ENCODE results near the gene TNFRSF14.
"Not testable (repeated sequence)": the region's sequence is repeated elsewhere in the genome, so short reads cannot be mapped to it uniquely, and the experiment has no call there.

TNFRSF14 gene

DNA sequence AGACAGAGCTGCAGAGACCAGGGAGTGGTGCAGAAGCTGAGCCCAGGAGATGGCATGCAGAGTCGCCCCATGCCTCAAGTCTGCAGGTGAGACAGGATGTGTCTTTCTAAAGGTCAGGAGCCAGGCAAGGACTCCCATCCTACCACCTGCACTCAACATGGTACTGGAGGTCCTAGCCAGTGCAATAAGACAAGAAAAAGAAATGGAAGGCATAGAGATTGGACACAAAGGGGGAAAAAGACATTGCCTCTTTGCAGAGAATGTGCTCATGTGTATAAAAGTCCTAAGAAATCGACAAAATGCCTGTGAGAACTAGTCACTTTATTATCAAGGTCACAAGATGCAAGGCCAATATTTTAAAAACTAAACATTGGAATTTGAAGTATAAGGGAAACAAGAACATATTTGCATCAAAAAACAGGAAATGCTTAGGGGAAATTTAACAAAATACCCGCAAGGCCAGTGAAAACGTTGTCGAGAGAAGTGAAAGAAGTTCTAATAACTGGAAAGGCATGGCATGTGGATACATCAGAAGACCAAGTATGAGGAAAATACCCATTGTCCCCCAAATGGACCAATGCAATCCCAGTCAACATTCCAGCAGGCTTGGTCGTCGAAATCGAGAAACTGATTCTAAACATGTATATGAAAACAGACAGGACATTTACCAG lies 17.2 kb downstream of the TNFRSF14 start:
- Histone ChIP-seq H3K4me3 (ENCODE audit: insufficient read depth, low read length, poor library complexity, severe bottlenecking) (no peak overlapping the region), H3K27me3 (ENCODE audit: low read length) (no peaks in the 10 kb centered on the region), H3K36me3 (ENCODE audit: low read length) (no peaks in the 10 kb centered on the region), H3K79me2 (ENCODE audit: insufficient read depth, low read length) (no peaks in the 10 kb centered on the region), H3K9ac (ENCODE audit: low read length) (no peak overlapping the region), H2AFZ (ENCODE audit: low read depth, low read length, severe bottlenecking) (no peak overlapping the region), H3K4me2 (ENCODE audit: low read depth, low read length, poor library complexity, severe bottlenecking) (no peak overlapping the region), H3K9me3 (ENCODE audit: insufficient read depth, low read length) (no peaks in the 10 kb centered on the region), H4K20me1 (ENCODE audit: low read depth, low read length) (no peaks in the 10 kb centered on the region), H3K9me2 (replicated peaks; ENCODE audit: insufficient read depth, low read length) (no peaks in the 10 kb centered on the region), H3F3A (ENCODE audit: insufficient read depth) (no peaks in the 10 kb centered on the region), H3K27ac (ENCODE audit: low read depth, low read length) (no peak overlapping the region)
- TF ChIP-seq, protein P1, sequence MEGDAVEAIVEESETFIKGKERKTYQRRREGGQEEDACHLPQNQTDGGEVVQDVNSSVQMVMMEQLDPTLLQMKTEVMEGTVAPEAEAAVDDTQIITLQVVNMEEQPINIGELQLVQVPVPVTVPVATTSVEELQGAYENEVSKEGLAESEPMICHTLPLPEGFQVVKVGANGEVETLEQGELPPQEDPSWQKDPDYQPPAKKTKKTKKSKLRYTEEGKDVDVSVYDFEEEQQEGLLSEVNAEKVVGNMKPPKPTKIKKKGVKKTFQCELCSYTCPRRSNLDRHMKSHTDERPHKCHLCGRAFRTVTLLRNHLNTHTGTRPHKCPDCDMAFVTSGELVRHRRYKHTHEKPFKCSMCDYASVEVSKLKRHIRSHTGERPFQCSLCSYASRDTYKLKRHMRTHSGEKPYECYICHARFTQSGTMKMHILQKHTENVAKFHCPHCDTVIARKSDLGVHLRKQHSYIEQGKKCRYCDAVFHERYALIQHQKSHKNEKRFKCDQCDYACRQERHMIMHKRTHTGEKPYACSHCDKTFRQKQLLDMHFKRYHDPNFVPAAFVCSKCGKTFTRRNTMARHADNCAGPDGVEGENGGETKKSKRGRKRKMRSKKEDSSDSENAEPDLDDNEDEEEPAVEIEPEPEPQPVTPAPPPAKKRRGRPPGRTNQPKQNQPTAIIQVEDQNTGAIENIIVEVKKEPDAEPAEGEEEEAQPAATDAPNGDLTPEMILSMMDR (IDR thresholded peaks at IDR 0.05; ENCODE audit: insufficient read depth, low read length, poor library complexity, severe bottlenecking): no peak
- no peak for TF ChIP-seq EZH2phosphoT487 (conservative IDR thresholded peaks at IDR 0.05; ENCODE audit: low read length)

DNA sequence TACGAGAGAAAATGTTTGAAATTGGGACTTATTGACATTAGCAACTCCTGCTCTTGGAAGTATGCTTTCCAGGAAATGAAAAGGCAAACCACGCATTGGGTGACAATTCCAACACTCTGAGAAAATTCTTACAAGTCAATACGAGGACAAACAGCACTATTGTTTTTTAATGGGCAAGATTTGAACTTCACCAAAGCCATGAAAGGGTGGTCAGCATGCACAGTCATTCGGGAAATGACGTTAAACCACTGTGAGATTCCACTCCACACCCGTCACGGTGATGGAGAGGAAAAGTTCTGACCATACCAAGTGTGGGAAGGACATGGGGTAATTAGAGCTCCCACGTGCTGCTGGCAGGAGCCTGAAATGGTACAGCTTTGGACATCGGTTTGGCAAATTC lies 18.2 kb downstream of the TNFRSF14 start:
- no peak for TF ChIP-seq EZH2phosphoT487 (conservative IDR thresholded peaks at IDR 0.05; ENCODE audit: low read length)
- TF ChIP-seq, protein P1 (IDR thresholded peaks at IDR 0.05; ENCODE audit: insufficient read depth, low read length, poor library complexity, severe bottlenecking): no peak
- no peaks in the 10 kb centered on the region for H3K79me2 ChIP-seq (ENCODE audit: insufficient read depth, low read length)
- no peaks in the 10 kb centered on the region for H4K20me1 ChIP-seq (ENCODE audit: low read depth, low read length)
- H3K4me2 ChIP-seq (ENCODE audit: low read depth, low read length, poor library complexity, severe bottlenecking): no peak overlapping the region
- H3K36me3 ChIP-seq (ENCODE audit: low read length): no peaks in the 10 kb centered on the region
- H3K4me3 ChIP-seq (ENCODE audit: insufficient read depth, low read length, poor library complexity, severe bottlenecking): no peak overlapping the region
- no peak overlapping the region for H3K27ac ChIP-seq (ENCODE audit: low read depth, low read length)
- no peaks in the 10 kb centered on the region for H3K27me3 ChIP-seq (ENCODE audit: low read length)
- no peaks in the 10 kb centered on the region for H3K9me3 ChIP-seq (ENCODE audit: insufficient read depth, low read length)
- no peaks in the 10 kb centered on the region for H3F3A ChIP-seq (ENCODE audit: insufficient read depth)
- no peak overlapping the region for H2AFZ ChIP-seq (ENCODE audit: low read depth, low read length, severe bottlenecking)
- no peak overlapping the region for H3K9ac ChIP-seq (ENCODE audit: low read length)
- H3K9me2 ChIP-seq (replicated peaks; ENCODE audit: insufficient read depth, low read length): no peaks in the 10 kb centered on the region

DNA sequence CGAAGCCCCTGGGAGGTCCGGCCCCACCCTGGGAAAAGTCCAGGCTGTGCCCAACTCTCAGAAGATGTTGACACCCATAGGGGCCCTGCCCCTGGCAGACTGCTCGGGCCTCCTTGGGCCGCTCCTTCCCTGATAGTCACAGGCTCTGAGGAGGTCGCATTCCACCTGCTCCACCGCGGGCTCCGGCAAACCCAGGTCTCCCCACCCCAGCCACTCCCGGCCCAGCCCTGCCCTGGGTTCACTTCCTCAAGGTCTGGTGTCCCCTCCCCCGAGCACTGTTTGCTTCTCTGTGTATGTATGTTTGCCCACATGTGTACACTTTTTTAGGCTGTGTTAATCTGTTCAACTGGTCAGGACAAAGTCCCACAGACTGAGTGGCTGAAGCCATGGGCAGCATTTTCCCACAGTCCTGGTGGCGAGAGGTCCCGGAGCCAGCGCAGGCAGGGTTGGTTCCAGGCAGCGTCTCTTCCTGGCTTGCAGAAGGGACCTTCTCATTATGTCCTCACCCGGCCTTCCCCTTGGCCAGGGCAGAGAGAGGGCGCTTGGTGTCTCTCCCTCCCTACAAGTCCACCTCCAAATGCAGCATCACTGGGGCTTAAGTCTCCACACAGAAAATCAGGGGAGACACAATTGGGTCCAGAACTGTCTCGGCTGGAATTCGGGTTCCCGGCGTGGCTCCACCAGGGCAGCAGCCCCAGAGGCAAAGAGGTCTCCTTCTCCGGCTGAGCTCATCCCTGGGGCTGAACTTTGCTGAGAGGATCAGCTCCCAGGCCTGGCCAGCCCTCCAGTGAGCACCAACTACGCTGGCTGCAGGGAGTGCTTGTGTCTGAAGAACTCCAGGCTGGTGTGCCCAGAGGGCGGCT lies 19.9 kb downstream of the TNFRSF14 start:
- no peaks in the 10 kb centered on the region for H3F3A ChIP-seq (ENCODE audit: insufficient read depth)
- H3K4me3 ChIP-seq (ENCODE audit: insufficient read depth, low read length, poor library complexity, severe bottlenecking): no peak overlapping the region
- no peak overlapping the region for H3K9ac ChIP-seq (ENCODE audit: low read length)
- H3K79me2 ChIP-seq (ENCODE audit: insufficient read depth, low read length): no peaks in the 10 kb centered on the region
- no peaks in the 10 kb centered on the region for H4K20me1 ChIP-seq (ENCODE audit: low read depth, low read length)
- H3K27ac ChIP-seq (ENCODE audit: low read depth, low read length): no peak overlapping the region
- no peak overlapping the region for H2AFZ ChIP-seq (ENCODE audit: low read depth, low read length, severe bottlenecking)
- H3K9me2 ChIP-seq (replicated peaks; ENCODE audit: insufficient read depth, low read length): no peaks in the 10 kb centered on the region
- no peaks in the 10 kb centered on the region for H3K36me3 ChIP-seq (ENCODE audit: low read length)
- TF ChIP-seq EZH2phosphoT487 (conservative IDR thresholded peaks at IDR 0.05; ENCODE audit: low read length): no peak
- TF ChIP-seq, protein P1 (IDR thresholded peaks at IDR 0.05; ENCODE audit: insufficient read depth, low read length, poor library complexity, severe bottlenecking): no peak
- H3K27me3 ChIP-seq (ENCODE audit: low read length): no peaks in the 10 kb centered on the region
- no peaks in the 10 kb centered on the region for H3K9me3 ChIP-seq (ENCODE audit: insufficient read depth, low read length)
- H3K4me2 ChIP-seq (ENCODE audit: low read depth, low read length, poor library complexity, severe bottlenecking): no peak overlapping the region

DNA sequence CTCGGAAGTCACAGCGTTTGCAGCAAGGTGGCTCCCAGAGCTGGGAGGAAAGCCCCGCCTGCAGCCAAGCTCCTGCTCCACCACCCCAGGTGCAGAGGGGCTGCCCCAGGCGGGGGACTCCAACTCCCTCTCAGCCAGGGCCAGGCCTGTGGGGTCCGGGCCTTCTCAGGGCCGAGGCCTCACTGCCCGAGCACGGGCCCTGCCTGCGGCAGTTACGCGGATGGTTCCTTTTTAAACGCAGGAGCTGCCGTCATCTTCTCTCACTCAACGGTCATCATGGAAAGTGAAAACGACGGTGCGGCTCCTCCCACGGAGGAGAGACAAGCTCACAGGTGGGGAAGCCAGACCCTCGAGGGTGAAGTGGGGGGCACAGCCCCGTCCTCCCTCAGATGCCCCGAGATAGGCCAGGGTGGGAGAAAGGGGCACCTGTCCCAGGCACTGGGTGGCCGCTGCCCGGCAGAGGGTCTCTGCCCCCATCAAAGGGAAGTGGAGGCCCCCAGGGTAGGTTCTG lies 21.4 kb downstream of the TNFRSF14 start:
- not testable (repeated sequence) for H3F3A ChIP-seq (ENCODE audit: insufficient read depth); H3K27me3 ChIP-seq (ENCODE audit: low read length); H3K9ac ChIP-seq (ENCODE audit: low read length); H3K4me3 ChIP-seq (ENCODE audit: insufficient read depth, low read length, poor library complexity, severe bottlenecking); H3K36me3 ChIP-seq (ENCODE audit: low read length); H2AFZ ChIP-seq (ENCODE audit: low read depth, low read length, severe bottlenecking); H3K4me2 ChIP-seq (ENCODE audit: low read depth, low read length, poor library complexity, severe bottlenecking); H3K9me2 ChIP-seq (replicated peaks; ENCODE audit: insufficient read depth, low read length); H3K9me3 ChIP-seq (ENCODE audit: insufficient read depth, low read length); H3K27ac ChIP-seq (ENCODE audit: low read depth, low read length); H4K20me1 ChIP-seq (ENCODE audit: low read depth, low read length); H3K79me2 ChIP-seq (ENCODE audit: insufficient read depth, low read length)
